ENCODE results near the gene LPP.

DNA sequence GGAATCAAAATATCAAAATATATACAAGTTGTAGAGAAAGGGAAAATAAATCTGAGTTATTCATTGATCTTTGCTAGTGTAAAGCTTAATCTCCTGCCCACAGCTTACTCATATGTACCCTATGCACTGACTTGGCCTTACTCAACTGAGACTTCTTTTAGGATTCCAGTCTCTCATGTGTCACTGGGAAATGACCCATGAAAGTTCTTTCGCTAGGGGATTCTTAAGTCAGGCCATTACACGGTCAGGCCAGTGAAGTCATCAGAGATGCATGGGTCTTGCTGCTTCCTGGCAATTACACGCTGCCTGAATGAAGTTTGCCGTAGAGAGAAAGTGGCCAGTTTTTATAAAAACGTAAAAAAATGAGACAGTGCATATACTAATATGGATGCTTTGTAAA is 20.7 kb upstream of the LPP start:
- TF ChIP-seq ARNT (IDR thresholded peaks at IDR 0.05) = no peak
- TF ChIP-seq FOXM1 (IDR thresholded peaks at IDR 0.05; ENCODE audit: borderline replicate concordance) = no peak
- no peak for TF ChIP-seq SP1 (IDR thresholded peaks at IDR 0.05)
- TF ChIP-seq FOXK2 (IDR thresholded peaks at IDR 0.05) = no peak
- TF ChIP-seq ELF4 (IDR thresholded peaks at IDR 0.05) = no peak
- TF ChIP-seq FOXA1 (IDR thresholded peaks at IDR 0.05) = no peak
- TF ChIP-seq L3MBTL2 (conservative IDR thresholded peaks at IDR 0.05) = no peak
- TF ChIP-seq NFRKB (IDR thresholded peaks at IDR 0.05) = no peak
- TF ChIP-seq, protein P1, sequence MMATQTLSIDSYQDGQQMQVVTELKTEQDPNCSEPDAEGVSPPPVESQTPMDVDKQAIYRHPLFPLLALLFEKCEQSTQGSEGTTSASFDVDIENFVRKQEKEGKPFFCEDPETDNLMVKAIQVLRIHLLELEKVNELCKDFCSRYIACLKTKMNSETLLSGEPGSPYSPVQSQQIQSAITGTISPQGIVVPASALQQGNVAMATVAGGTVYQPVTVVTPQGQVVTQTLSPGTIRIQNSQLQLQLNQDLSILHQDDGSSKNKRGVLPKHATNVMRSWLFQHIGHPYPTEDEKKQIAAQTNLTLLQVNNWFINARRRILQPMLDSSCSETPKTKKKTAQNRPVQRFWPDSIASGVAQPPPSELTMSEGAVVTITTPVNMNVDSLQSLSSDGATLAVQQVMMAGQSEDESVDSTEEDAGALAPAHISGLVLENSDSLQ (IDR thresholded peaks at IDR 0.05) = no peak
